GM21528 (cell line): ENCODE results near the gene CASTOR2.
"Not testable (repeated sequence)": the region's sequence is repeated elsewhere in the genome, so short reads cannot be mapped to it uniquely, and the experiment has no call there.

Experiments
- ATAC-seq: cut with Tn5 transposase; IDR thresholded peaks from one replicate; pipeline ENCODE4 v1.9.1; 2021; ENCODE audit warnings: mild to moderate bottlenecking, moderate library complexity; ENCODE audit not compliant: unreplicated experiment, low FRiP score

Gene CASTOR2

DNA sequence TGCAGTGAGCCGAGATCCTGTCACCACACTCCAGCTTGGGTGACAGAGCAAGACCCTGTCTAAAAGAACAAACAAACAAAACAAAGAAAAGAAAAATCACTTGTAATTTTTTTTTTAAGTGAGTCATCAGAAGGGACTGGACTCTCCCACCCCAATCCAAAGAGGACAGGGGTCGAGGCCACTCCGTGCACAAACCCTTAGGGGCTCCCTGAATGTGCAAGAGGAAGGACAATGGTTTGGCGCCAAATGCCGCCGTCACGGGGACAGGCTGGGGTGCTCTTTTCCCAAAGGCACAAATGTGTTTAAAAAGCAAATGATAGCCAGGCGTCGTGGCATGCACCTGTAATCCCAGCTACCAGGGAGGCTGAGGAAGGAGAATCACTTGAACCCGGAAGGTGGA is 85.3 kb downstream of the CASTOR2 start:
- no peak for ATAC-seq

DNA sequence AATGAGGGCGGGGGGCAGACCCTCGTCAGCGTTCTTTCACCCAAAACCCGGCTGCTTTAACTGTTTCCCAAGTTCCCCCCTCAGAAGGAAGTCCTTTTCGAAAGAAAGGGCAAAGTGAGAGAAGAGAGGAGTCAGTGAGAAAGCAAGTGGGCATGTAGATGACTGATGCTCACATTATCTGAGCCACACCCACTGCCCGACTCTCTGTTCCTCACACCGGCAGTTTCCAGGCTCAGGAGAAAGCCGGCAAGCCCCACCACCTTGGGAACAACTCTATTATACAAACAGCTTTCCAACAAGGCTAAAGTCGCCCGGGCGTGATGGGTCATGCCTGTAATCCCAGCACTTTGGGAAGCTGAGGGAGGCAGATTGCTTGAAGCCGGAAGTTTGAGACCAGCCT is 86.0 kb downstream of the CASTOR2 start:
- ATAC-seq, result no peak

DNA sequence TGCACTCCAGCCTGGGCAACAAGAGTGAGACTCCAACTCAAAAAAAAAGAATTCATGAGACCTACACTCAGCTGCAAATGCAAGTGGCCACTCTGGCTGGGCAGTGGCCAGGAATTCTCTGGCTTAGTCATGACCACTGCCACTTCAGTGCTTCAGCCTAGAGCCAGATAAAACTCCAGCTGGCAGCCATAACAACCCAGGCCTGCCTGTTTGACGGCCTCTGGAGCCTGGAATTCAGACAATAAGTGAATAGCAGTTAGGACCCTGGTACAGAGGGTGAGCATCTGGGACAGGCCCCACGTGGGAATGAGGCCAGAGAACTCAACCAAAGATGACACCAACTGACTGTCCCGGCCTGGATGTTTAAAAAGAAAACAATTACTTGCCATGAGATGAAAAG is 90.2 kb downstream of the CASTOR2 start:
- ATAC-seq, result no peak

DNA sequence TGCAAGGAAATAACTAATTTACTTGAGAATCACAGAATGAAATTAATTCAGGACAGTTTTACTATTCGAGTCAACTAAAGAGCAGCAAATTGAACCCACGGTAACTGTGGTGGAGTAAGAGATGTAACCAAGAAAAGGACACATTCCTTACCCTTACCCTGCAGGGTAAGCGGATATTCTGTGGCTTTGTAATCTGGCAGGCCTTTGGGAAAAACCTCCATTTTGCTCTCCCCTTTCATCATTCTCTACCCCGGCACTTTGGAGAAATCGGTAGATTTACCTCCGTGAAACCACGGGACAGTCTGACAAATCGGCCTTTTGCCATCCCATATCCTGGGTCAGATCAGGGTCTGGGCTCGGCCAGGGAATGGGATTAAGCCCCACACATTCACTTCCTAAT is 90.7 kb downstream of the CASTOR2 start:
- ATAC-seq, result no peak

DNA sequence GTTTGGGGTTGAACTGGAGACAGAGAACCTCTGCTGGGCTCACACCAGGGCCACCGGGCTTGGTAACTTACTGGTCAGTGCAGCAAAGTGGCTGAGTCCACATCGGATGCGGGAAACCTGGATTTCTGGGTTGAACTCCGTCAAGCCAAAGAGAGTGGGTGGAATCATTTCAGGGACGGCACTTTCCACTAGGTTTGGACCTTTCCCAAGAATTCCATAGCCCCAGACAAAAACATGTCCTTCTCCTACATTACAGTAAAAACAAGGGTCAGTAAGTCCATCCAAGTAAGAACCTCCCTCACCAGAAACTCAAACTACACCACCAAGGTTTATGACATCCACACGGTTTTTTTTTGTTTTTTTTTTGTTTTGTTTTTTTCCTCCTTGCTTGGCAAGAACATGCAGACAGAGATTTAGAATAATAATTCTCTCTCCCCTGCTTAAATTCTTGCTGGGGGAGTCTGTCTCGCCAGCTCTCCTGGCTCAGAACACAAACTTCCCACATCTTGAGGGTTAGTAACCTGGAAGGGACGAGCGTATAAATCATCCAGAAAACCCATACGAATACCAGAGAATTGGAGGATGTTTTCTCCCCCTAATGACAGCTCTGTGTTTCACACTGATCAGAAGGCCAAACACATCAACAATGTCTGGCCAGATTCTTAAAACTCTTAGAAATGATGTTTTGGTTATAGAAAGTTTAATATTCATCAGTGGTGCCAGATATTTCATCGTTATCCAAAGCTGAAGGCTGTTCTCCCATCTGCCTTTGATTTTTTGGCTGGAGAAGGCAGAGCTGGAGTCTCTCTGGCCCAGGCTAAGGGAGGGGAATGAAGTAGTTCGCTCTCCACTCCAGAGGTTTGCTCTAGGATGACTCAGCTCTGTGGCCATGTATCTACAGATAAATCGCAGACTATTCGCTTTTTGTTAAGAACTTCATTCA is 91.6 kb downstream of the CASTOR2 start:
- no peak for ATAC-seq

DNA sequence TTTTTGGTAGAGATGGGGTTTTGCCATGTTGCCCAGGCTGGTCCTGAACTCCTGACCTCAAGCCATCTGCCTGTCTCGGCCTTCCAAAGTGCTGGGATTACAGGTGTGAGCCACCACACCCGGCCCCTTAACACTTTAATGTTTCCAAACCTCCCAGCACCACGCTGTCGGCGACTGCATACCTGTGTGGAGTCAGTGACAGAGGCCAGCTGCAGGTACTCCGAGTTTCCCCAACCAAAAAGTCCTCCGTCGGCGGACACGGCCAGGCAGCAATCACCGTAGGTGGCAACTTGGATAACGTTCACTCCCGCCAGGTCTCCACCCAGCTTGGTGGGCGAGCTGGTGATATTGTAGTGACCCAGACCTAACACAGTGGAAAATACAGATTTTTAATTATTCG is 93.9 kb downstream of the CASTOR2 start:
- no peak for ATAC-seq

DNA sequence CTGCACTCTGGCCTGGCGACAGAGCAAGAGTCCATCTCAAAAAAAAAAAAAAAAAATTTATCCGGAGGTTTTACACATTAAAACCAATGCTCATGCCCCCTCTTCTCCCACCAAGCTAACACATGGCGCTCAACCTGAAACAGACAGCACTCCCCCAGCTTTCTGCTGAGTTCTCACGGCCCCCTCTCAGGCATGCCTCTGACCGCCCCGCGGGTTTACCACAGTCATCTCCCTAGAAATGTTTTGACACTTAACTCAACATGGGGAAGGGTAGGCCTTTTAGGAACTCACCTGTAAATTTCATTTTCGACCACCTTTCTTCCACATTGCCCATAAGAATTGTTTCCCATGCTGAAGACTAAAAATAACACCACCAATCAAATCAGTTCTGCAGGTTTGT is 99.8 kb downstream of the CASTOR2 start:
- ATAC-seq, result no peak

DNA sequence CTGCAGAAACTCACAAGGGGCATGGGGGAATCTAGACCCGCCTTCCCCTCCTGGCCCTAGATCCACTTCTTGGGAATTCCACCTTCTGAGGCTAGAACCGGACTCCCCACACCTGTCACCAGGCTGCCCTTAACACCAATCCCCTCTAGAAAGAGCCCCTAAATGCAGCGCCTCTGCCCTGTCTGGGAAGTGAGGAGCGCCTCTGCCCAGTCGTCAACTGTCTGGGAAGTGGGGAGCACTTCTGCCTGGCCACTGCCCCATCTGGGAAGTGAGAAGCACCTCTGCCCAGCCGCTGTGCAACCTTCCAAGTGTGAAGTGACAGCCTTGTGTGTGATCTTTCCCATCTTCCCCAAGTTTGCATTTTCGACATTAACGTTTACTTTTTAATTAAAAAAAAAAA is 100.3 kb downstream of the CASTOR2 start:
- no peak for ATAC-seq

DNA sequence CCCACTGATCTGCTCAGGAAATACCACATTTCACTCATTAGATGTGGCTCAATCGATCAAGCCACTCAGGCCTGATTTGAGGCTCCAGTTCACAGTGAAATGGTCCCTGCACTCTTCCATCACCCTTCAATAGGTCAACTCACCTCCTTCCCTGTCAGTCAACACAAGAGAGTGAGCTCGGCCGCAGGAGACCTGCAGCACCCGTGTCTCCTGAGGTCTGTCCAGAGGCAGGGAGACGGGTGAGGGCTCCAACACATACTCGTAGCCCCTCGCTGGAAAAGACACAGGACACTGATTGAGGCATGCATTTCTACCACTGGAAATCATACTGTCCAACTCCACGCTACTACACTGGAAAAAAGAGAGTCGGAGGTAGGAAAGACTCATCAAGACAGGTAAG is 102.0 kb downstream of the CASTOR2 start:
- no peak for ATAC-seq

DNA sequence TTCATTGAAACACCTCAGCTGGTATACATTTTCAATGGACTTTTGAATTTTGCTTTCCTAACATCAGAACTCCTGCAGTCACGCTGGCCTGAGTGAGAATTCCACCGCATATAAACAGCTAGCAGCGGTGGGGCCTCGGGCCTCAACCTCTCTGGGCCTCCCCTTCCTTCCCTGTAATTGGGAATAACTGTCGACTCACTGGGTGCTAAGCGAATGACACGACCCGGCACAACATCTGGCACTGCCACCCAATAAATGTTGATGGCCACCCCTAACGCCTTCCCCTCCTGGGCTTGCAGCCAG is 108.4 kb downstream of the CASTOR2 start:
- ATAC-seq, result no peak

DNA sequence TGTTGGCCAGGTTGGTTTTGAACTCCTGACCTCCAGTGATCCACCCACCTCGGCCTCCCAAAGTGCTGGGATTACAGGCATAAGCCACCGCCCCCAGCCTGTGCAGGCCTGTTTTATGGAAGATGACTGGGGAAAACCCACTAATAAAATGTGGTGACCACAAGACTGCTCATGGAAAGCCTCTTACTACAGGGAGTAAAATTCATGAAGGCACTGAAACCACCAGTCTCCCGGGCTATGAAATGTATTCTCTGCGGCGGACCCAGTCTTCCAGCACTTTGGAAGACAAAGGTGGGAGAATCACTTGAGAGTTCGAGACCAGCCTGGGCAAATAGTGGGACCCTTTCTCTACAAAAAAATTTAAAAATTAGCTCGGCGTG is 109.7 kb downstream of the CASTOR2 start:
- not testable (repeated sequence) for ATAC-seq
